Measurements from ENCODE around the gene CTSL. TPM values are rescaled to one million over a fixed set of nuclear protein-coding genes. Genes with fewer than 3 reads are reported as not detected.
A peak's percentile ranks its signal among the peaks of the same experiment; 100 is the strongest.

Gene CTSL
- polyA plus RNA-seq, 3 donors = 22.0 to 28.8 (median 28.3) TPM

- no peak for TF ChIP-seq CTCF (IDR thresholded peaks at IDR 0.05)
- H3K27me3 Mint-ChIP-seq (ENCODE audit: low read depth in 3 of 3) = peaks cover 21 to 35% (median 30%) of the 10 kb centered on the region in 3 donors
- 3% methylated on average over 18 of the region's 25 CpGs for WGBS (ENCODE audit: insufficient coverage)
Observed at GRCh38 chr9:87725356-87725899, 491 bp upstream of the CTSL start.

GRCh38 chr9:87729246-87729645 lies 3.3 kb downstream of the CTSL start:
- Histone ChIP-seq H3K27ac (ENCODE audit: low read depth in 1 of 2, low read length in 2 of 2) (no peak overlapping the region), H3K9ac (ENCODE audit: insufficient read depth, low read length, poor library complexity, severe bottlenecking) (no peak overlapping the region), H3K4me3 (replicated peaks in 1 of 3; ENCODE audit: low read depth in 2 of 3, low read length in 3 of 3) (no peak overlapping the region), H3K4me2 (replicated peaks; ENCODE audit: extremely low read depth, low read length, poor library complexity, severe bottlenecking) (no peak overlapping the region), H3K36me3 (replicated peaks in 1 of 2; ENCODE audit: control insufficient read depth in 1 of 2, insufficient read depth in 2 of 2, low read length in 2 of 2) (no peaks in the 10 kb centered on the region), H3K9me3 (replicated peaks in 1 of 2; ENCODE audit: control insufficient read depth in 1 of 2, insufficient read depth in 1 of 2, low read length in 2 of 2) (no peaks in the 10 kb centered on the region), H2AFZ (ENCODE audit: insufficient read depth, low read depth, low read length, poor library complexity, severe bottlenecking) (no peak overlapping the region), H3K27me3 (ENCODE audit: control insufficient read depth in 2 of 2, insufficient read depth in 2 of 2, low read length in 2 of 2) (peaks cover 5 to 35% of the 10 kb centered on the region in 2 donors), H3K79me2 (ENCODE audit: insufficient read depth, low read length) (no peaks in the 10 kb centered on the region), H3K4me1 (ENCODE audit: control insufficient read depth in 1 of 2, insufficient read depth in 2 of 2, low read length in 2 of 2) (peaks cover 13 to 22% of the 10 kb centered on the region in 2 donors), H4K20me1 (ENCODE audit: insufficient read depth, low read length) (no peaks in the 10 kb centered on the region)
- peaks cover 9 to 18% of the 10 kb centered on the region in 2 donors for H3K36me3 Mint-ChIP-seq
- intact Hi-C loops (cut with micrococcal nuclease) = loop anchor here in 1 of 2 donors (5.0 kb wide), 1 partner anchor 63 kb away; no protein-coding TSS in a partner anchor
- no peak overlapping the region for H3K27ac Mint-ChIP-seq
- H3K9me3 Mint-ChIP-seq = peaks cover 0 to 3% (median 2%) of the 10 kb centered on the region in 7 donors
- no peak for DNase-seq
- WGBS (ENCODE audit: insufficient coverage) = 100% methylated on average over 1 of the region's 2 CpGs
- H3K27me3 Mint-ChIP-seq (ENCODE audit: low read depth in 3 of 3) = peaks cover 22 to 46% (median 33%) of the 10 kb centered on the region in 3 donors
- peaks cover 20% of the 10 kb centered on the region for H3K4me1 Mint-ChIP-seq
- TF ChIP-seq CTCF (IDR thresholded peaks at IDR 0.05) = no peak
- H3K4me3 Mint-ChIP-seq = no peak overlapping the region

More at GRCh38 chr9:87725356-87725899, 491 bp upstream of the CTSL start:
- H2AFZ ChIP-seq (ENCODE audit: insufficient read depth, low read depth, low read length, poor library complexity, severe bottlenecking) = peak overlapping the region; percentile 75
- H3K36me3 ChIP-seq (replicated peaks in 1 of 2; ENCODE audit: control insufficient read depth in 1 of 2, insufficient read depth in 2 of 2, low read length in 2 of 2) = no peaks in the 10 kb centered on the region
- peak overlapping the region; percentile 75 for H3K9ac ChIP-seq (ENCODE audit: insufficient read depth, low read length, poor library complexity, severe bottlenecking)
- Mint-ChIP-seq H3K4me3 (peak overlapping the region; percentile 92 to 95), H3K36me3 (peaks cover 12 to 23% of the 10 kb centered on the region in 2 donors), H3K9me3 (peaks cover 0 to 3% (median 2%) of the 10 kb centered on the region in 7 donors), H3K4me1 (peaks cover 46% of the 10 kb centered on the region), H3K27ac (peak overlapping the region in 6 of 7 donors; percentile 67 to 93 (median 84))
- peak overlapping the region in 2 of 3 experiments; percentile 55 to 73 for H3K4me3 ChIP-seq (replicated peaks in 1 of 3; ENCODE audit: low read depth in 2 of 3, low read length in 3 of 3)
- peaks cover 5 to 29% of the 10 kb centered on the region in 2 donors for H3K27me3 ChIP-seq (ENCODE audit: control insufficient read depth in 2 of 2, insufficient read depth in 2 of 2, low read length in 2 of 2)
- intact Hi-C loops (cut with micrococcal nuclease) = loop anchor here in 1 of 2 donors (5.0 kb wide), 1 partner anchor 67 kb away; no protein-coding TSS in a partner anchor
- peak overlapping the region; percentile 79 for H3K4me2 ChIP-seq (replicated peaks; ENCODE audit: extremely low read depth, low read length, poor library complexity, severe bottlenecking)
- no peak overlapping the region for H3K27ac ChIP-seq (ENCODE audit: low read depth in 1 of 2, low read length in 2 of 2)
- no peak for DNase-seq
- no peaks in the 10 kb centered on the region for H4K20me1 ChIP-seq (ENCODE audit: insufficient read depth, low read length)
- H3K4me1 ChIP-seq (ENCODE audit: control insufficient read depth in 1 of 2, insufficient read depth in 2 of 2, low read length in 2 of 2) = peaks cover 39 to 46% of the 10 kb centered on the region in 2 donors
- H3K9me3 ChIP-seq (replicated peaks in 1 of 2; ENCODE audit: control insufficient read depth in 1 of 2, insufficient read depth in 1 of 2, low read length in 2 of 2) = no peaks in the 10 kb centered on the region
- no peaks in the 10 kb centered on the region for H3K79me2 ChIP-seq (ENCODE audit: insufficient read depth, low read length)

All from CD14-positive monocyte (primary cell).